HG03196 (cell line): ENCODE data around the gene ACSBG1.

Experiments
- ATAC-seq: cut with Tn5 transposase; IDR thresholded peaks from one replicate; pipeline ENCODE4 v1.9.1; 2021; ENCODE audit not compliant: unreplicated experiment

ACSBG1 gene

GRCh38 chr15:78140292-78140691 lies 94.1 kb downstream of the ACSBG1 start:
- ATAC-seq, result no peak

GRCh38 chr15:78139578-78139977 lies 94.8 kb downstream of the ACSBG1 start:
- no peak for ATAC-seq

- no peak for ATAC-seq
Measured at GRCh38 chr15:78133801-78134200, 100.6 kb downstream of the ACSBG1 start.

GRCh38 chr15:78131295-78132061 lies 102.9 kb downstream of the ACSBG1 start, which contains the start of gene CIB2:
TSS of gene CIB2 (minus strand) at chr15:78131445. CDS start at chr15:78131215, 230 bp downstream.
- ATAC-seq, result peak; percentile 73

GRCh38 chr15:78130466-78131294 lies 103.7 kb downstream of the ACSBG1 start:
- peak; percentile 23 for ATAC-seq

- ATAC-seq, result no peak
Measured at GRCh38 chr15:78129751-78130287, 104.5 kb downstream of the ACSBG1 start.

GRCh38 chr15:78129077-78129750 lies 105.2 kb downstream of the ACSBG1 start:
- ATAC-seq, result no peak

- ATAC-seq, result no peak
Measured at GRCh38 chr15:78127882-78128281, 106.5 kb downstream of the ACSBG1 start.

- no peak for ATAC-seq
Measured at GRCh38 chr15:78125267-78125666, 109.1 kb downstream of the ACSBG1 start.

- no peak for ATAC-seq
Measured at GRCh38 chr15:78120523-78120922, 113.8 kb downstream of the ACSBG1 start.
